HepG2 (cell line): ENCODE results near the gene DHRS7. TPM values are rescaled to one million over a fixed set of nuclear protein-coding genes. Genes with fewer than 3 reads are reported as not detected.

ENCODE experiments used
- ATAC-seq: fragments of 200-7000 bp; cut with Tn5 transposase; 3 replicates; pipeline ENCODE4 v1.9.1; 2020; ENCODE audit warnings: mild to moderate bottlenecking, moderate library complexity
- BruUV-seq: library from RNA; stranded (reverse); fragments of 400-500 nt; replicated peaks from 2 replicates; lab custom pipeline; 2021; lab: Mats Ljungman, UMichigan
- CTCF ChIA-PET: fragments of 300-600 bp; formaldehyde crosslinking; extraction: SDS; loops from one replicate; lab custom pipeline; 2021; ENCODE audit warnings: low total read pairs, inconsistent platforms, low intra/inter-chr PET ratio; lab: Yijun Ruan, JAX
- POLR2A ChIA-PET: fragments of 350-600 bp; sonication (Branson Sonifier 250); formaldehyde crosslinking; loops from one replicate; lab custom pipeline; 2020; ENCODE audit warnings: antibody characterized with exemption, inconsistent platforms; lab: Yijun Ruan, JAX
- DNase-seq: peaks from one replicate; pipeline ENCODE4 v3.0.0-alpha.2; 2015; ENCODE audit warnings: low spot score
- FAIRE-seq: peaks from 3 replicates; lab custom pipeline; 2011; peaks lifted over from hg19 to GRCh38; lab: Jason Lieb, UNC
- H2AFZ ChIP-seq: one replicate; pipeline ENCODE4 v1.6.1; 2011; ENCODE audit warnings: low read length, inconsistent platforms
- H3K27ac ChIP-seq: fragments of 300-600 bp; 3 replicates; pipeline ENCODE4 v1.8.0; 2011; ENCODE audit warnings: mixed run types, mild to moderate bottlenecking, mixed read lengths, low read length, inconsistent platforms; ENCODE audit not compliant: insufficient read depth; ENCODE audit errors: extremely low read length
- H3K27me3 ChIP-seq, 2 experiments: fragments of 200-600 bp in 1 of 2; 2 replicates in 1 of 2; 3 replicates in 1 of 2; pipeline versions ENCODE4 v1.6.0 to v1.8.0; 2011; ENCODE audit warnings: low read length in 2 of 2, mild to moderate bottlenecking in 2 of 2, moderate library complexity in 2 of 2, inconsistent platforms in 1 of 2; ENCODE audit not compliant: insufficient read depth in 2 of 2, control insufficient read depth in 1 of 2
- H3K36me3 ChIP-seq, 2 experiments: fragments of 200-600 bp in 1 of 2; replicated peaks in 1 of 2; 2 replicates in 1 of 2; 3 replicates in 1 of 2; pipeline versions ENCODE4 v1.5.1 to v1.8.0; 2011; ENCODE audit warnings: low read length in 2 of 2, inconsistent platforms in 1 of 2; ENCODE audit not compliant: insufficient read depth in 2 of 2, control insufficient read depth in 1 of 2
- H3K4me1 ChIP-seq: 2 replicates; pipeline ENCODE4 v1.5.1; 2012; ENCODE audit warnings: low read length, inconsistent platforms; ENCODE audit not compliant: insufficient read depth
- H3K4me2 ChIP-seq: 2 replicates; pipeline ENCODE4 v1.6.0; 2011; ENCODE audit warnings: low read depth, low read length, inconsistent platforms
- H3K4me3 ChIP-seq, 3 experiments: fragments of 200-600 bp in 1 of 3; sonication (generic), shearing (Covaris generic) in 1 of 3; replicated peaks in 1 of 3; 2 replicates each; pipeline ENCODE4 v1.5.1; 2011 to 2016; ENCODE audit warnings: low read length in 3 of 3, inconsistent platforms in 2 of 3, low read depth in 2 of 3, mild to moderate bottlenecking in 2 of 3, control low read depth in 1 of 3, mixed read lengths in 1 of 3; ENCODE audit not compliant: insufficient read depth in 1 of 3
- H3K79me2 ChIP-seq: one replicate; pipeline ENCODE4 v1.6.1; 2011; ENCODE audit warnings: low read length, inconsistent platforms; ENCODE audit not compliant: insufficient read depth
- H3K9ac ChIP-seq: 2 replicates; pipeline ENCODE4 v1.6.0; 2011; ENCODE audit warnings: mild to moderate bottlenecking, low read depth, low read length, inconsistent platforms; ENCODE audit not compliant: insufficient read depth
- H3K9me3 ChIP-seq: 2 replicates; pipeline ENCODE4 v1.5.1; 2012; ENCODE audit warnings: mild to moderate bottlenecking, low read length
- H4K20me1 ChIP-seq: 2 replicates; pipeline ENCODE4 v1.6.0; 2011; ENCODE audit warnings: inconsistent platforms, mild to moderate bottlenecking, low read length, moderate library complexity; ENCODE audit not compliant: insufficient read depth
- AHR ChIP-seq: IDR thresholded peaks from 2 replicates; pipeline ENCODE4 v1.6.1; 2018; ENCODE audit warnings: missing genetic modification reagents, missing compliant biosample characterization
- FOXK1 ChIP-seq: sonication (generic); formaldehyde crosslinking; IDR thresholded peaks from 2 replicates; pipeline ENCODE4 v1.4.0; 2020; ENCODE audit warnings: low read depth, missing genetic modification reagents, borderline replicate concordance
- GABPB1 ChIP-seq: IDR thresholded peaks from 2 replicates; pipeline ENCODE4 v1.6.1; 2016; ENCODE audit warnings: mild to moderate bottlenecking, missing genetic modification reagents, moderate library complexity, missing compliant biosample characterization
- HDAC6 ChIP-seq: fragments of 200-600 bp; sonication (generic); IDR thresholded peaks from 2 replicates; pipeline ENCODE4 v1.7.0; 2017; ENCODE audit warnings: mild to moderate bottlenecking, antibody characterized with exemption, low read length, low read depth
- KDM6A ChIP-seq: IDR thresholded peaks from 2 replicates; pipeline ENCODE4 v1.6.1; 2016; ENCODE audit warnings: low read depth
- KLF16 ChIP-seq, 2 experiments: sonication (generic) in 1 of 2; formaldehyde crosslinking in 1 of 2; IDR thresholded peaks; 2 replicates each; pipeline versions ENCODE4 v1.6.1 to v1.8.0; 2016 to 2023; ENCODE audit warnings: missing genetic modification reagents in 2 of 2, missing compliant biosample characterization in 1 of 2
- MED1 ChIP-seq: sonication (generic); formaldehyde crosslinking; IDR thresholded peaks from 2 replicates; pipeline ENCODE4 v1.4.0; 2020; ENCODE audit warnings: missing genetic modification reagents
- MYNN ChIP-seq: sonication (generic); formaldehyde crosslinking; IDR thresholded peaks from 2 replicates; pipeline ENCODE4 v1.4.0; 2020; ENCODE audit warnings: mild to moderate bottlenecking, low read depth, missing genetic modification reagents
- XRCC5 ChIP-seq: fragments of 200-400 bp; formaldehyde crosslinking; optimal IDR thresholded peaks from 2 replicates; pipeline ENCODE3; 2017; ENCODE audit warnings: mild to moderate bottlenecking, low read length
- ZEB1 ChIP-seq: IDR thresholded peaks from 2 replicates; pipeline ENCODE4 v1.6.1; 2012; ENCODE audit warnings: mild to moderate bottlenecking, low read depth, inconsistent platforms; ENCODE audit not compliant: insufficient replicate concordance
- ZNF143 ChIP-seq: sonication (generic); formaldehyde crosslinking; IDR thresholded peaks from 2 replicates; pipeline ENCODE4 v1.4.0; 2020; ENCODE audit warnings: missing genetic modification reagents
- ZNF431 ChIP-seq: sonication (generic); formaldehyde crosslinking; IDR thresholded peaks from 2 replicates; pipeline ENCODE4 v1.9.0; 2022; ENCODE audit warnings: missing genetic modification reagents, low read depth, mild to moderate bottlenecking, borderline replicate concordance
- ZNF598 ChIP-seq: sonication (generic); formaldehyde crosslinking; IDR thresholded peaks from 2 replicates; pipeline ENCODE4 v1.5.1; 2020; ENCODE audit warnings: mild to moderate bottlenecking, missing genetic modification reagents, borderline replicate concordance
- ZNF619 ChIP-seq: sonication (generic); formaldehyde crosslinking; IDR thresholded peaks from 2 replicates; pipeline ENCODE4 v1.4.0; 2020; ENCODE audit warnings: mild to moderate bottlenecking, missing genetic modification reagents
- ZSCAN29 ChIP-seq: sonication (generic); formaldehyde crosslinking; conservative IDR thresholded peaks from 2 replicates; pipeline ENCODE4 v1.4.0; 2020; ENCODE audit warnings: mild to moderate bottlenecking, missing genetic modification reagents
- WGBS: methylation state at CpG from one replicate; pipeline ENCODE4 v1.1.6; 2017; ENCODE audit warnings: low lambda C conversion rate; 5-methylcytosine and 5-hydroxymethylcytosine counted together
- in situ Hi-C: cut with HindIII; loops from 2 replicates; pipeline ENCODE4 v1.10.0; 2017; ENCODE audit warnings: low pct_unique_long_range_greater_than_20kb; ENCODE audit not compliant: extremely low pct_ligation_motif_present
- intact Hi-C: fragments of 100-400 bp; cut with micrococcal nuclease; formaldehyde crosslinking; loops from one replicate; pipeline ENCODE4 v1.10.0; 2022; ENCODE audit not compliant: unreplicated experiment
- polyA plus RNA-seq, 8 experiments: library from polyadenylated mRNA; depleted of rRNA in 3 of 8; stranded (reverse) in 7 of 8; unstranded in 1 of 8; fragments of >200 nt; fragmentation: Illumina TruSeq in 4 of 8; extraction: Trizol in 4 of 8; gene quantifications; 2 replicates each; pipeline versions ENCODE4 v1.2.1 to v1.2.3, GENCODE V29; 2011 to 2016; ENCODE audit warnings: low read depth in 4 of 8, missing spikeins in 1 of 8, mixed read lengths in 1 of 8; ENCODE audit not compliant: insufficient read depth in 1 of 8
- total RNA-seq, 5 experiments: library from RNA; depleted of rRNA; stranded (reverse); fragments of >200 nt; fragmentation: Illumina TruSeq; extraction: Trizol; gene quantifications; 2 replicates each; pipeline ENCODE4 v1.2.3, GENCODE V29; 2016; ENCODE audit warnings: low read depth in 1 of 5
- TF ChIP-seq, protein P1 (sequence below): sonication (generic); formaldehyde crosslinking; IDR thresholded peaks from 2 replicates; pipeline ENCODE4 v1.5.1; 2020; ENCODE audit warnings: missing genetic modification reagents, mild to moderate bottlenecking, borderline replicate concordance
- TF ChIP-seq, protein P2 (sequence below): conservative IDR thresholded peaks from 2 replicates; pipeline ENCODE4 v1.6.1; 2018; ENCODE audit warnings: missing genetic modification reagents

Gene DHRS7
- total and polyA plus RNA-seq, 2 of the 13 experiments (the other 11 are each of a cell fraction or from before 2014, with no cell fraction given): 20.8 to 44.4 TPM

DNA sequence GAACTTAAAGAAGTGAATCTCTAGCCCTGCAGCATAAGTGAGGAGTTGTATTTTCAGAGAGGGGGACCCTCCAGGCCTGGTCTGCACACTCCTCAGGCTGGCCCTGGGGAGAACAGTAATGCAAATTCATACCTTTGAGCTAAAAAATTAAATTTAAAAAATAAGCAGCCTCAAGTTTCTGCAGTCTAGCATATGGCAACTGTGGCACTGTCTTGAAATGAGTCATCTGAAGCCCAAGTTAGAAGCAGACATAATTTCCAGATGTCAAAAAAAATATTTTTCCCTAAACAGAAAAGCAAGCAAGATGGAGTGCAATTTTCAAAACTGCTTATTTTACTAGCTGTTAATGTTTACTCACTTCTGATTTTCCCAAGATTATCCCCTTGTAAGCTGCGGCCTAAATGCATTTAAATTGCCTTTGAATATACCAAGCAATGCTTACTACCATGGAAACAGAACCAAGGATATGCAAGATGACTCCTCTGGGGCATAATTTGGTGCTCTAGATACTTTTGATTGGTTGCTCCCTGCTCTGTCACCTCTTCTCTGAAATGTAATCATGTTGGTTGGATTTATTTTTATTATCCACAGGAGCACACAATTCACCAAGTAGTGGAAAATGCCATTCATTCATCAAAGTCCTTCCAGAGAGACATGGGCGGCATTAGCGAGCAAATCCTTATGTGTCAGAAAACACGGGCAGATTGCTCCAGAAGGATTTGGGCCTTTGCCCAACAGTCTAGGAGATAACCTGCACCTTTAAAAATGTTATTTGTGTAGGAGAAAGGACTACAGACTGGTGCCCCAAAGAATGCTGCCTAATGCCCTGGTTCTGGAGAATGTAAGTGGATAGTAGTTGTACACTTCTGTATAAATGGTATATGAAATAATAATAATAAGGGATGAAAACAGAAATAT lies 25.0 kb upstream of the DHRS7 start:
- no peak for DNase-seq
- Histone ChIP-seq H3K4me3 (no peak overlapping the region), H3K27ac (no peak overlapping the region), H3K79me2 (no peaks in the 10 kb centered on the region), H3K9ac (no peak overlapping the region), H3K27me3 (no peaks in the 10 kb centered on the region), H2AFZ (no peak overlapping the region), H3K9me3 (no peaks in the 10 kb centered on the region), H3K4me2 (no peak overlapping the region), H3K4me1 (no peaks in the 10 kb centered on the region), H3K36me3 (no peaks in the 10 kb centered on the region), H4K20me1 (no peaks in the 10 kb centered on the region)
- no TSS peak for BruUV-seq
- FAIRE-seq: no peak
- in situ Hi-C loops (loop anchor here (25.0 kb wide), 1 partner anchor 678 kb away; no protein-coding TSS in a partner anchor), intact Hi-C loops (loop anchor here (10.0 kb wide), 1 partner anchor 375 kb away; no protein-coding TSS in a partner anchor)
- POLR2A ChIA-PET: no interaction called here
- CTCF ChIA-PET: no interaction called here
- no peak for ATAC-seq
- 50% methylated on average over 4 of the region's 4 CpGs for WGBS
- no peak for TF ChIP-seq ZSCAN29 (CRISPR knock-in tag)
- TF ChIP-seq ZNF619 (CRISPR knock-in tag): no peak
- no peak for TF ChIP-seq HDAC6

- H3K79me2 ChIP-seq: no peaks in the 10 kb centered on the region
- no peak for FAIRE-seq
- CTCF ChIA-PET: no interaction called here
- no peak overlapping the region for H2AFZ ChIP-seq
- H3K36me3 ChIP-seq: no peaks in the 10 kb centered on the region
- WGBS: 0% methylated on average over 1 of the region's 1 CpG
- BruUV-seq: no TSS peak
- intact Hi-C loops (loop anchor here (10.0 kb wide), 1 partner anchor 376 kb away; no protein-coding TSS in a partner anchor), in situ Hi-C loops (loop anchor here (25.0 kb wide), 1 partner anchor 676 kb away; no protein-coding TSS in a partner anchor)
- DNase-seq: no peak
- H3K27ac ChIP-seq: no peak overlapping the region
- POLR2A ChIA-PET: no interaction called here
- H3K4me3 ChIP-seq: no peak overlapping the region
- peaks cover 4% of the 10 kb centered on the region; the same call in 1 of the 2 replicates for H3K4me1 ChIP-seq
- no peak overlapping the region for H3K9ac ChIP-seq
- H4K20me1 ChIP-seq: no peaks in the 10 kb centered on the region
- H3K4me2 ChIP-seq: no peak overlapping the region
- ATAC-seq: no peak
- no peaks in the 10 kb centered on the region for H3K9me3 ChIP-seq
- no peaks in the 10 kb centered on the region for H3K27me3 ChIP-seq
- TF ChIP-seq ZNF143 (CRISPR knock-in tag) (no peak), FOXK1 (CRISPR knock-in tag) (no peak), XRCC5 (no peak), KDM6A (no peak), ZNF598 (no peak), GABPB1 (CRISPR knock-in tag) (no peak), MYNN (CRISPR knock-in tag) (no peak), ZEB1 (no peak), AHR (CRISPR knock-in tag) (no peak), ZNF431 (CRISPR knock-in tag) (no peak), MED1 (CRISPR knock-in tag) (no peak), KLF16 (CRISPR knock-in tag; IDR thresholded peaks at IDR 0.05) (no peak)
- TF ChIP-seq, protein P1, sequence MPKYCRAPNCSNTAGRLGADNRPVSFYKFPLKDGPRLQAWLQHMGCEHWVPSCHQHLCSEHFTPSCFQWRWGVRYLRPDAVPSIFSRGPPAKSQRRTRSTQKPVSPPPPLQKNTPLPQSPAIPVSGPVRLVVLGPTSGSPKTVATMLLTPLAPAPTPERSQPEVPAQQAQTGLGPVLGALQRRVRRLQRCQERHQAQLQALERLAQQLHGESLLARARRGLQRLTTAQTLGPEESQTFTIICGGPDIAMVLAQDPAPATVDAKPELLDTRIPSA (CRISPR knock-in tag): no peak
- TF ChIP-seq, protein P2, sequence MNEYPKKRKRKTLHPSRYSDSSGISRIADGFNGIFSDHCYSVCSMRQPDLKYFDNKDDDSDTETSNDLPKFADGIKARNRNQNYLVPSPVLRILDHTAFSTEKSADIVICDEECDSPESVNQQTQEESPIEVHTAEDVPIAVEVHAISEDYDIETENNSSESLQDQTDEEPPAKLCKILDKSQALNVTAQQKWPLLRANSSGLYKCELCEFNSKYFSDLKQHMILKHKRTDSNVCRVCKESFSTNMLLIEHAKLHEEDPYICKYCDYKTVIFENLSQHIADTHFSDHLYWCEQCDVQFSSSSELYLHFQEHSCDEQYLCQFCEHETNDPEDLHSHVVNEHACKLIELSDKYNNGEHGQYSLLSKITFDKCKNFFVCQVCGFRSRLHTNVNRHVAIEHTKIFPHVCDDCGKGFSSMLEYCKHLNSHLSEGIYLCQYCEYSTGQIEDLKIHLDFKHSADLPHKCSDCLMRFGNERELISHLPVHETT (CRISPR knock-in tag): no peak
Measured at GRCh38 chr14:60188696-60189095, 23.5 kb upstream of the DHRS7 start.
